Caco-2 (cell line): Measurements from ENCODE around the gene ANP32A. TPM values are rescaled to one million over a fixed set of nuclear protein-coding genes. Genes with fewer than 3 reads are reported as not detected.

Source experiments
- BruUV-seq: library from RNA; stranded (reverse); fragments of 400-500 nt; replicated peaks from 2 replicates; lab custom pipeline; 2021; lab: Mats Ljungman, UMichigan
- CTCF ChIA-PET: fragments of 300-600 bp; sonication (Branson Sonifier 250); formaldehyde crosslinking; loops from one replicate; lab custom pipeline; 2022; ENCODE audit warnings: antibody characterized with exemption; lab: Charles Lee
- POLR2A ChIA-PET: fragments of 300-600 bp; sonication (Branson Sonifier 250); formaldehyde crosslinking; loops from one replicate; lab custom pipeline; 2022; ENCODE audit warnings: antibody characterized with exemption; lab: Charles Lee
- DNase-seq, 2 experiments: peaks; one replicate each; pipeline versions ENCODE4 v3.0.0 to v3.0.0-alpha.2; 2020 to 2022
- H3K27me3 ChIP-seq: replicated peaks from 2 replicates; pipeline ENCODE4 v1.6.0; 2011; ENCODE audit warnings: low read length; ENCODE audit not compliant: control insufficient read depth, insufficient read depth
- H3K36me3 ChIP-seq: 2 replicates; pipeline ENCODE4 v1.5.1; 2011; ENCODE audit warnings: low read length; ENCODE audit not compliant: control insufficient read depth, insufficient read depth
- H3K4me1 ChIP-seq: fragments of 250-450 bp; sonication (Bioruptor Pico); 2 replicates; pipeline ENCODE4 v1.5.1; 2020; ENCODE audit warnings: mild to moderate bottlenecking
- H3K4me3 ChIP-seq: 2 replicates; pipeline ENCODE4 v1.5.1; 2011; ENCODE audit warnings: low read depth, mild to moderate bottlenecking, control low read depth, low read length
- H3K9me3 ChIP-seq: fragments of 250-450 bp; sonication (Bioruptor Pico); 2 replicates; pipeline ENCODE4 v1.5.1; 2020; ENCODE audit warnings: mild to moderate bottlenecking, moderate library complexity
- H3K27ac Mint-ChIP-seq: one replicate; pipeline ENCODE4 v1.8.0; 2022; ENCODE audit warnings: mixed read lengths; ENCODE audit not compliant: unreplicated experiment
- H3K27me3 Mint-ChIP-seq: one replicate; pipeline ENCODE4 v1.8.0; 2022; ENCODE audit warnings: mixed read lengths; ENCODE audit not compliant: insufficient read depth, unreplicated experiment
- H3K36me3 Mint-ChIP-seq: one replicate; pipeline ENCODE4 v1.8.0; 2022; ENCODE audit warnings: mild to moderate bottlenecking, mixed read lengths; ENCODE audit not compliant: insufficient read depth, unreplicated experiment
- H3K4me1 Mint-ChIP-seq: one replicate; pipeline ENCODE4 v1.8.0; 2022; ENCODE audit warnings: low read depth, mixed read lengths; ENCODE audit not compliant: unreplicated experiment
- H3K4me3 Mint-ChIP-seq: one replicate; pipeline ENCODE4 v1.8.0; 2022; ENCODE audit warnings: mild to moderate bottlenecking, moderate library complexity, mixed read lengths; ENCODE audit not compliant: unreplicated experiment
- H3K9me3 Mint-ChIP-seq: one replicate; pipeline ENCODE4 v1.8.0; 2022; ENCODE audit warnings: mixed read lengths; ENCODE audit not compliant: unreplicated experiment
- intact Hi-C: fragments of 100-400 bp; cut with micrococcal nuclease; formaldehyde crosslinking; loops from one replicate; pipeline ENCODE4 v1.10.0; 2022; ENCODE audit not compliant: unreplicated experiment
- total RNA-seq: library from RNA; stranded (reverse); gene quantifications from 2 replicates; pipeline ENCODE4 v1.2.3, GENCODE V29; 2022
- TF ChIP-seq, protein P1 (sequence below), 2 experiments: fragments of 200-600 bp in 1 of 2; IDR thresholded peaks; 1 replicate in 1 of 2; 2 replicates in 1 of 2; pipeline versions ENCODE4 v1.5.1 to v1.8.0; 2011 to 2022; ENCODE audit warnings: antibody characterized with exemption in 1 of 2, control low read depth in 1 of 2, inconsistent platforms in 1 of 2, low read depth in 1 of 2, low read length in 1 of 2, mild to moderate bottlenecking in 1 of 2, moderate library complexity in 1 of 2; ENCODE audit not compliant: insufficient read depth in 1 of 2, severe bottlenecking in 1 of 2, unreplicated experiment in 1 of 2

The ANP32A gene
- total RNA-seq, 1 experiment from 2014 or later: 169 TPM

DNA sequence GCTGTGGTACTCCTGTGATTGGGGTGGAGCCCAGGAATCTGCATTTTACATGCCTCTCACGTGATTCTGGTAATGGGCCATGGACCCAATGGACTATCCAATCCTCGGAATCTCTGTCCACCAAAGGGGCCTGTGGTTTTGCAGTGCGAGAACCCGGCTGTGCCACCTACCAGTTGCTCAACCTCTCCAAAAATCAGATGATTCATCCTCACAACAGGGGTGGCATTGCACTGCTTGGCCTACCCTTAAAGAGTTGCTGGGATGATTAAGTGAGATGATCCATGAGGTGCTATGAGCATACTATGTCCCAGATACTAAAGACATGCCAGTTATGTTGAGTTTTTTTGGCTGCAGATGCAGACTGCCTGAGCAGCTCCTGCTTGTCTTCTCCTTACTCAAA is 5.1 kb downstream of the ANP32A start:
- H3K36me3 Mint-ChIP-seq: peaks cover 50% of the 10 kb centered on the region
- TF ChIP-seq, protein P1, sequence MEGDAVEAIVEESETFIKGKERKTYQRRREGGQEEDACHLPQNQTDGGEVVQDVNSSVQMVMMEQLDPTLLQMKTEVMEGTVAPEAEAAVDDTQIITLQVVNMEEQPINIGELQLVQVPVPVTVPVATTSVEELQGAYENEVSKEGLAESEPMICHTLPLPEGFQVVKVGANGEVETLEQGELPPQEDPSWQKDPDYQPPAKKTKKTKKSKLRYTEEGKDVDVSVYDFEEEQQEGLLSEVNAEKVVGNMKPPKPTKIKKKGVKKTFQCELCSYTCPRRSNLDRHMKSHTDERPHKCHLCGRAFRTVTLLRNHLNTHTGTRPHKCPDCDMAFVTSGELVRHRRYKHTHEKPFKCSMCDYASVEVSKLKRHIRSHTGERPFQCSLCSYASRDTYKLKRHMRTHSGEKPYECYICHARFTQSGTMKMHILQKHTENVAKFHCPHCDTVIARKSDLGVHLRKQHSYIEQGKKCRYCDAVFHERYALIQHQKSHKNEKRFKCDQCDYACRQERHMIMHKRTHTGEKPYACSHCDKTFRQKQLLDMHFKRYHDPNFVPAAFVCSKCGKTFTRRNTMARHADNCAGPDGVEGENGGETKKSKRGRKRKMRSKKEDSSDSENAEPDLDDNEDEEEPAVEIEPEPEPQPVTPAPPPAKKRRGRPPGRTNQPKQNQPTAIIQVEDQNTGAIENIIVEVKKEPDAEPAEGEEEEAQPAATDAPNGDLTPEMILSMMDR (IDR thresholded peaks at IDR 0.05; ENCODE audit: insufficient read depth in 1 of 2, low read depth in 1 of 2, low read length in 1 of 2, severe bottlenecking in 1 of 2, unreplicated experiment in 1 of 2): no peak
- H3K27me3 ChIP-seq: no peaks in the 10 kb centered on the region
- H3K4me3 ChIP-seq: no peak overlapping the region
- no TSS peak for BruUV-seq
- ChIA-PET POLR2A (interaction anchor here (0.5 kb wide), 1 partner anchor 9 kb away, joined by 3 read pairs; no protein-coding TSS in a partner anchor), CTCF (no interaction called here)
- no peak for DNase-seq
- no peaks in the 10 kb centered on the region for H3K27me3 Mint-ChIP-seq
- H3K4me3 Mint-ChIP-seq: peak overlapping the region; percentile 100
- H3K36me3 ChIP-seq: no peaks in the 10 kb centered on the region
- intact Hi-C loops: loop anchor here (5.0 kb wide), 1 partner anchor 62 kb away; no protein-coding TSS in a partner anchor
- peaks cover 23% of the 10 kb centered on the region for H3K4me1 Mint-ChIP-seq
- peaks cover 28% of the 10 kb centered on the region for H3K4me1 ChIP-seq
- H3K27ac Mint-ChIP-seq: peak overlapping the region; percentile 96
- no peaks in the 10 kb centered on the region for H3K9me3 ChIP-seq
- no peaks in the 10 kb centered on the region for H3K9me3 Mint-ChIP-seq

DNA sequence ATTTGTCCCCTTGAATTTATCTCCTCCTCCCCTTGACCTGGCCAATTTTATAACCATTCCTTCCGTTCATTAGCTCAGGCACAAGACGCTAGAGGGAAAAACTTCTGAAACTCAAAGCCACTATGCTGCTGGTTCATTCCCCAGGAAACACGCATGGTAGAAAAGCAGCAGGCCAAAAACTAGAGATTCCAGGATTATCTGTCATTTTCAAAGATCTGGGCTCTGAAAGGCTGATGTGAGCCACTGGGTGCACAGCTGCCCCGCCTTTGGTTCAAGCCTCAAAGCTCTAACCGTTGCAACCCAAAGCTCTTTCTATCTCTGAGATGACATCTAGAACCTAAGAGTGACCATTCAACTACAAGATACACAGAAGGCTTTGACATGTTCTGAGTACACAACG is 6.1 kb downstream of the ANP32A start:
- Histone ChIP-seq H3K27me3 (no peaks in the 10 kb centered on the region), H3K9me3 (no peaks in the 10 kb centered on the region), H3K4me3 (no peak overlapping the region), H3K4me1 (peaks cover 28% of the 10 kb centered on the region), H3K36me3 (no peaks in the 10 kb centered on the region)
- intact Hi-C loops: no loop called here
- Mint-ChIP-seq H3K9me3 (no peaks in the 10 kb centered on the region), H3K36me3 (peaks cover 50% of the 10 kb centered on the region), H3K4me1 (peaks cover 33% of the 10 kb centered on the region), H3K27ac (no peak overlapping the region), H3K27me3 (no peaks in the 10 kb centered on the region), H3K4me3 (no peak overlapping the region)
- no peak for DNase-seq
- TF ChIP-seq, protein P1 (IDR thresholded peaks at IDR 0.05; ENCODE audit: insufficient read depth in 1 of 2, low read depth in 1 of 2, low read length in 1 of 2, severe bottlenecking in 1 of 2, unreplicated experiment in 1 of 2): no peak
- ChIA-PET CTCF (interaction anchor here (0.8 kb wide), 1 partner anchor 20 kb away, joined by 3 read pairs; no protein-coding TSS in a partner anchor), POLR2A (no interaction called here)
- no TSS peak for BruUV-seq

DNA sequence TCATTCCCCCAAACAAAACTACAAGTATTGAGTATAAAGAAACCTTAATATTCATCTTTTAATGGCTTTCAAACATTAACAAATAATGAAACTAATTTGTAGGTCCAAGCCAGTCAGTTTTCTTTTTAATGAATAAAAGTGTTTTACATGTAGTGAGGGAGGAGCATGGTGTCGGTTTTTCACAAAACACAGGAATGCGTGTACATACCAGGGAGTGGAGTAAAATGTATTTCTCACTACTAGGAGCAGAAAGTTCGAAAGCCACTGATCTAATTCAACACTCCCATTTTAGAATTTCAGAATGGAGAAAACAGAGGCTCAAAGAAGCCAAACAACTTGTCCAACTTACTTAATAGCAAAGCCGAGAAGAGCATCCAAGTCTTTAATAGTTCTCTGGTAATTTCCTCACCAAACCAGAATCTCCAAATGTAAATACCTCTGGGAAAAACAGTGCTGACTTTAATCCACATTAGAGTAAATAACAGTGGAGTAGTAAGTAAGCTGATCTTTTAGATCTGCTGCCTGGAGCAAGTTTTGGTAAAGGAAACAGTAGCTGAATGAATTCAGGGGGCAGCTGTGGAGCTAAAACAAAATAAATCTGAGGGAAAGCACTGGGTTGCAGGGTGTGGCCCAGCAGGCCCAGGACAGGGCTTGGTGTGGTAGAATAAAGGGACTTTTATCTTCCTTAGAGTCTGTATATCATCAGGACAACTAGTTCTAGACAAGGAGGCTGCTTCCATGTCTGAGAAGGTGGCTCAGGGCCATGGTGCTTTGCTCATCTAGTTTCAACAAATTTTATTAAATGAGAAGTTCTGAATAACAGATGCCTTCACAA is 7.9 kb downstream of the ANP32A start:
- ChIA-PET CTCF (no interaction called here), POLR2A (no interaction called here)
- Mint-ChIP-seq H3K36me3 (peaks cover 53% of the 10 kb centered on the region), H3K27ac (peak overlapping the region; percentile 38), H3K9me3 (no peaks in the 10 kb centered on the region), H3K4me3 (no peak overlapping the region), H3K27me3 (no peaks in the 10 kb centered on the region), H3K4me1 (peaks cover 33% of the 10 kb centered on the region)
- Histone ChIP-seq H3K9me3 (no peaks in the 10 kb centered on the region), H3K4me3 (no peak overlapping the region), H3K27me3 (no peaks in the 10 kb centered on the region), H3K36me3 (no peaks in the 10 kb centered on the region), H3K4me1 (peaks cover 28% of the 10 kb centered on the region)
- TF ChIP-seq, protein P1 (IDR thresholded peaks at IDR 0.05; ENCODE audit: insufficient read depth in 1 of 2, low read depth in 1 of 2, low read length in 1 of 2, severe bottlenecking in 1 of 2, unreplicated experiment in 1 of 2): no peak
- no peak for DNase-seq
- BruUV-seq: no TSS peak
- intact Hi-C loops: no loop called here
